H9 (cell line): Measurements from ENCODE around the gene PHLDA1. TPM values are rescaled to one million over a fixed set of nuclear protein-coding genes. Genes with fewer than 3 reads are reported as not detected.
A peak's percentile ranks its signal among the peaks of the same experiment; 100 is the strongest.

ENCODE experiments used
- DNase-seq: peaks from one replicate; pipeline ENCODE4 v3.0.0-alpha.2; 2017
- H2AFZ ChIP-seq: one replicate; pipeline ENCODE4 v1.6.1; 2013; ENCODE audit warnings: mild to moderate bottlenecking, low read length, control low read depth, moderate library complexity
- H2AK5ac ChIP-seq: 2 replicates; pipeline ENCODE4 v1.6.1; 2013; ENCODE audit warnings: low read length, control low read depth, mixed read lengths; ENCODE audit not compliant: insufficient read length
- H2BK120ac ChIP-seq: one replicate; pipeline ENCODE4 v1.6.1; 2013; ENCODE audit warnings: low read depth, mild to moderate bottlenecking, low read length, control low read depth, inconsistent platforms; ENCODE audit not compliant: poor library complexity, severe bottlenecking
- H2BK12ac ChIP-seq: 2 replicates; pipeline ENCODE4 v1.6.1; 2013; ENCODE audit warnings: low read length, control low read depth, mixed read lengths, low read depth; ENCODE audit not compliant: insufficient read length
- H2BK15ac ChIP-seq: 2 replicates; pipeline ENCODE4 v1.6.1; 2013; ENCODE audit warnings: low read depth, low read length, control low read depth
- H2BK20ac ChIP-seq: one replicate; pipeline ENCODE4 v1.6.1; 2013; ENCODE audit warnings: low read depth, mild to moderate bottlenecking, low read length, control low read depth, inconsistent platforms; ENCODE audit not compliant: poor library complexity, severe bottlenecking
- H2BK5ac ChIP-seq: 2 replicates; pipeline ENCODE4 v1.6.1; 2013; ENCODE audit warnings: low read length, control low read depth, mixed read lengths; ENCODE audit not compliant: insufficient read length
- H3K14ac ChIP-seq: 2 replicates; pipeline ENCODE4 v1.6.1; 2013; ENCODE audit warnings: low read length, control low read depth; ENCODE audit not compliant: insufficient read depth
- H3K18ac ChIP-seq: 2 replicates; pipeline ENCODE4 v1.6.1; 2013; ENCODE audit warnings: low read depth, mild to moderate bottlenecking, mixed read lengths, low read length, control low read depth; ENCODE audit not compliant: insufficient read length
- H3K23ac ChIP-seq: 2 replicates; pipeline ENCODE4 v1.6.1; 2013; ENCODE audit warnings: low read length, control low read depth, mixed read lengths, low read depth; ENCODE audit not compliant: insufficient read length
- H3K23me2 ChIP-seq: 2 replicates; pipeline ENCODE4 v1.6.1; 2013; ENCODE audit warnings: low read depth, mild to moderate bottlenecking, mixed read lengths, low read length, control low read depth; ENCODE audit not compliant: insufficient read length, poor library complexity, severe bottlenecking
- H3K27ac ChIP-seq: 2 replicates; pipeline ENCODE4 v1.5.1; 2013; ENCODE audit warnings: low read length, control low read depth, mixed read lengths, low read depth; ENCODE audit not compliant: insufficient read length
- H3K27me3 ChIP-seq: 2 replicates; pipeline ENCODE4 v1.6.1; 2013; ENCODE audit warnings: low read length, control low read depth, inconsistent platforms; ENCODE audit not compliant: insufficient read depth
- H3K4ac ChIP-seq: 2 replicates; pipeline ENCODE4 v1.6.1; 2013; ENCODE audit warnings: low read depth, mild to moderate bottlenecking, control low read depth, inconsistent platforms, low read length, moderate library complexity
- H3K4me1 ChIP-seq: 2 replicates; pipeline ENCODE4 v1.6.1; 2013; ENCODE audit warnings: low read length, control low read depth, inconsistent platforms; ENCODE audit not compliant: insufficient read depth
- H3K4me2 ChIP-seq: 2 replicates; pipeline ENCODE4 v1.6.1; 2013; ENCODE audit warnings: low read length, control low read depth, mixed read lengths; ENCODE audit not compliant: insufficient read length, insufficient read depth
- H3K56ac ChIP-seq: 2 replicates; pipeline ENCODE4 v1.6.1; 2013; ENCODE audit warnings: low read depth, mild to moderate bottlenecking, mixed read lengths, low read length, control low read depth; ENCODE audit not compliant: insufficient read length
- H3K79me1 ChIP-seq: 2 replicates; pipeline ENCODE4 v1.6.1; 2013; ENCODE audit warnings: low read depth, mild to moderate bottlenecking, moderate library complexity, low read length, control low read depth, inconsistent platforms; ENCODE audit not compliant: insufficient read depth, poor library complexity, severe bottlenecking
- H3K79me2 ChIP-seq: 2 replicates; pipeline ENCODE4 v1.6.1; 2013; ENCODE audit warnings: low read length, control low read depth, inconsistent platforms; ENCODE audit not compliant: insufficient read depth
- H3K9ac ChIP-seq: 2 replicates; pipeline ENCODE4 v1.6.1; 2013; ENCODE audit warnings: low read length, control low read depth, mixed read lengths; ENCODE audit not compliant: insufficient read length; ENCODE audit errors: extremely low read depth
- H3K9me3 ChIP-seq: one replicate; pipeline ENCODE4 v1.6.1; 2013; ENCODE audit warnings: low read depth, low read length, inconsistent platforms; ENCODE audit not compliant: control insufficient read depth
- H3T11ph ChIP-seq: one replicate; pipeline ENCODE4 v1.6.1; 2013; ENCODE audit warnings: mild to moderate bottlenecking, low read length, control low read depth, inconsistent platforms
- H4K20me1 ChIP-seq: one replicate; pipeline ENCODE4 v1.6.1; 2013; ENCODE audit not compliant: control insufficient read depth, insufficient read length, insufficient read depth
- H4K5ac ChIP-seq: 2 replicates; pipeline ENCODE4 v1.6.1; 2013; ENCODE audit warnings: low read depth, mild to moderate bottlenecking, mixed read lengths, low read length, control low read depth; ENCODE audit not compliant: insufficient read length
- H4K8ac ChIP-seq: replicated peaks from 2 replicates; pipeline ENCODE4 v1.6.1; 2013; ENCODE audit warnings: low read length, control low read depth, mixed read lengths, low read depth; ENCODE audit not compliant: insufficient read length
- H4K91ac ChIP-seq: 2 replicates; pipeline ENCODE4 v1.6.1; 2013; ENCODE audit warnings: low read depth, mild to moderate bottlenecking, moderate library complexity, mixed read lengths, low read length, control low read depth; ENCODE audit not compliant: insufficient read length
- H3K27ac Mint-ChIP-seq, 3 experiments: 2 replicates in 2 of 3; 3 replicates in 1 of 3; pipeline ENCODE4 v1.8.0; 2020 to 2021; ENCODE audit warnings: mixed read lengths in 3 of 3, mild to moderate bottlenecking in 1 of 3, moderate library complexity in 1 of 3
- H3K27me3 Mint-ChIP-seq: 2 replicates; pipeline ENCODE4 v1.8.0; 2021; ENCODE audit warnings: low read depth, mild to moderate bottlenecking, moderate library complexity, mixed read lengths
- H3K36me3 Mint-ChIP-seq, 3 experiments: 2 replicates in 2 of 3; 3 replicates in 1 of 3; pipeline ENCODE4 v1.8.0; 2020 to 2021; ENCODE audit warnings: low read depth in 3 of 3, mixed read lengths in 3 of 3; ENCODE audit not compliant: insufficient read depth in 1 of 3
- H3K4me1 Mint-ChIP-seq, 2 experiments: 2 replicates each; pipeline ENCODE4 v1.8.0; 2020; ENCODE audit warnings: mixed read lengths in 2 of 2
- H3K4me3 Mint-ChIP-seq, 2 experiments: 2 replicates in 1 of 2; 3 replicates in 1 of 2; pipeline ENCODE4 v1.8.0; 2020 to 2021; ENCODE audit warnings: mild to moderate bottlenecking in 2 of 2, mixed read lengths in 2 of 2, moderate library complexity in 1 of 2
- H3K9me3 Mint-ChIP-seq, 2 experiments: 2 replicates in 1 of 2; 3 replicates in 1 of 2; pipeline ENCODE4 v1.8.0; 2020; ENCODE audit warnings: mild to moderate bottlenecking in 2 of 2, mixed read lengths in 2 of 2, moderate library complexity in 1 of 2
- WGBS: extraction: QIAGEN DNeasy Blood & Tissue Kit; methylation state at CpG from one replicate; pipeline ENCODE4 v1.1.7; 2013; ENCODE audit warnings: missing lambda C conversion rate, low lambda C conversion rate, mixed read lengths; ENCODE audit not compliant: insufficient read length; ENCODE audit errors: extremely low coverage; 5-methylcytosine and 5-hydroxymethylcytosine counted together
- total RNA-seq: library from RNA; stranded (reverse); gene quantifications from 2 replicates; pipeline ENCODE4 v1.2.1, GENCODE V29; 2021
- TF ChIP-seq, protein P1 (sequence below): fragments of 200-600 bp; sonication (generic); conservative IDR thresholded peaks from 3 replicates; pipeline ENCODE4 v1.8.0; 2021; ENCODE audit warnings: antibody characterized with exemption, mild to moderate bottlenecking

The PHLDA1 gene
- total RNA-seq, 1 experiment from 2014 or later, result 106 TPM

- Histone ChIP-seq H2BK15ac (no peak overlapping the region), H3K4me2 (no peak overlapping the region), H2BK5ac (no peak overlapping the region), H3K79me1 (no peaks in the 10 kb centered on the region), H2AFZ (no peak overlapping the region), H3K27me3 (no peaks in the 10 kb centered on the region), H3K23me2 (no peaks in the 10 kb centered on the region), H3K4me1 (peaks cover 6% of the 10 kb centered on the region), H4K5ac (no peak overlapping the region), H3K9me3 (no peaks in the 10 kb centered on the region), H3K79me2 (no peaks in the 10 kb centered on the region), H3K4ac (no peak overlapping the region), H2AK5ac (no peak overlapping the region), H3K56ac (no peak overlapping the region), H2BK20ac (no peak overlapping the region), H3K9ac (no peak overlapping the region), H3K27ac (no peak overlapping the region), H4K20me1 (no peaks in the 10 kb centered on the region), H4K91ac (no peak overlapping the region), H2BK120ac (no peak overlapping the region), H3K14ac (no peak overlapping the region), H2BK12ac (no peak overlapping the region), H3K18ac (no peak overlapping the region), H3T11ph (no peak overlapping the region), H3K23ac (no peak overlapping the region), H4K8ac (no peak overlapping the region)
- TF ChIP-seq, protein P1, sequence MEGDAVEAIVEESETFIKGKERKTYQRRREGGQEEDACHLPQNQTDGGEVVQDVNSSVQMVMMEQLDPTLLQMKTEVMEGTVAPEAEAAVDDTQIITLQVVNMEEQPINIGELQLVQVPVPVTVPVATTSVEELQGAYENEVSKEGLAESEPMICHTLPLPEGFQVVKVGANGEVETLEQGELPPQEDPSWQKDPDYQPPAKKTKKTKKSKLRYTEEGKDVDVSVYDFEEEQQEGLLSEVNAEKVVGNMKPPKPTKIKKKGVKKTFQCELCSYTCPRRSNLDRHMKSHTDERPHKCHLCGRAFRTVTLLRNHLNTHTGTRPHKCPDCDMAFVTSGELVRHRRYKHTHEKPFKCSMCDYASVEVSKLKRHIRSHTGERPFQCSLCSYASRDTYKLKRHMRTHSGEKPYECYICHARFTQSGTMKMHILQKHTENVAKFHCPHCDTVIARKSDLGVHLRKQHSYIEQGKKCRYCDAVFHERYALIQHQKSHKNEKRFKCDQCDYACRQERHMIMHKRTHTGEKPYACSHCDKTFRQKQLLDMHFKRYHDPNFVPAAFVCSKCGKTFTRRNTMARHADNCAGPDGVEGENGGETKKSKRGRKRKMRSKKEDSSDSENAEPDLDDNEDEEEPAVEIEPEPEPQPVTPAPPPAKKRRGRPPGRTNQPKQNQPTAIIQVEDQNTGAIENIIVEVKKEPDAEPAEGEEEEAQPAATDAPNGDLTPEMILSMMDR, result no peak
- Mint-ChIP-seq H3K4me1 (peaks cover 35 to 49% of the 10 kb centered on the region in 2 experiments), H3K4me3 (no peak overlapping the region), H3K27ac (peak overlapping the region in 2 of 3 experiments; percentile 62 to 88; a peak in 3 of 7 replicates), H3K9me3 (no peaks in the 10 kb centered on the region; a peak in 1 of 5 replicates), H3K27me3 (no peaks in the 10 kb centered on the region), H3K36me3 (peaks cover 2 to 14% (median 7%) of the 10 kb centered on the region in 3 experiments; a peak in 5 of 7 replicates)
- WGBS, result no CpG with 5 or more reads among the region's 4 CpGs
- no peak for DNase-seq
Measured at GRCh38 chr12:76040461-76040860, 8.9 kb upstream of the PHLDA1 start.
